Thyroid gland (tissue), 4 donors: Measurements from ENCODE around the gene SNRPD3.

Experiments used
- CTCF ChIP-seq, 6 experiments: fragments of 200-600 bp in 3 of 6; fragments of 450-650 bp in 3 of 6; sonication (generic) in 3 of 6; IDR thresholded peaks; one replicate each; pipeline ENCODE4 v1.5.1; 2016 to 2019; ENCODE audit warnings: antibody characterized with exemption in 6 of 6, mild to moderate bottlenecking in 2 of 6, inconsistent platforms in 1 of 6, moderate library complexity in 1 of 6
- POLR2A ChIP-seq, 2 donors: fragments of 450-650 bp; IDR thresholded peaks; one replicate each; pipeline ENCODE4 v1.6.1; 2017; ENCODE audit warnings: antibody characterized with exemption in 2 of 2, mild to moderate bottlenecking in 2 of 2, moderate library complexity in 1 of 2

DNA sequence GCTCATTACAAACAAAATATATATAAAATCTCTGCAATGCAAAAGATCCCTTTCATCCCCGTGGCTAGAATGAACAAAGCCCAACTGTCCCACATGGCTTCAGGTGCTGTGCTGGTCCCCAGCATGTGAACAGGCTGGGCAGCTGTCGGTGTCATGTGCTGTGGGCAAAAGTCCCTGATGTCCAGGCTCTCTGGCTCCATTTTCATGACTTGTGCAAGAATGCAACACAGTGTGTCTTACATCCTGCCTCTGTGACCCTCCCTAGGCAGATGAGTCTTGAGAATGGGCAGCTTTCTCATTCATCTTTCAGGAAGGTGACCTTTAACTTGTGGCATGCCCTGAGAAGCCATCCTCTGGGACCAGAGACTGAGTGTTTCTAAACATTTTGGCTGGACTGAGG lies 15.3 kb upstream of the SNRPD3 start:
- TF ChIP-seq CTCF (IDR thresholded peaks at IDR 0.05) (no peak), POLR2A (IDR thresholded peaks at IDR 0.05) (no peak)
